RWPE2 (cell line): ENCODE results near the gene MAPK9.

Experiments
- ATAC-seq: fragments of 200-7000 bp; cut with Tn5 transposase; 3 replicates; pipeline ENCODE4 v1.9.1; 2021; ENCODE audit warnings: low read depth
- DNase-seq: peaks from one replicate; pipeline ENCODE4 v3.0.0-alpha.2; 2020; ENCODE audit warnings: low spot score
- H3K27ac ChIP-seq: fragments of 450-650 bp; 2 replicates; pipeline ENCODE4 v1.5.1; 2017; ENCODE audit warnings: mild to moderate bottlenecking; ENCODE audit not compliant: poor library complexity, severe bottlenecking
- H3K27me3 ChIP-seq: fragments of 250-450 bp; sonication (Bioruptor Pico); 2 replicates; pipeline ENCODE4 v1.5.1; 2021; ENCODE audit warnings: mild to moderate bottlenecking, moderate library complexity; ENCODE audit not compliant: insufficient read depth, poor library complexity, severe bottlenecking
- H3K36me3 ChIP-seq: fragments of 250-450 bp; sonication (Bioruptor Pico); 2 replicates; pipeline ENCODE4 v1.5.1; 2020; ENCODE audit warnings: low read depth, mild to moderate bottlenecking, moderate library complexity
- H3K4me1 ChIP-seq: fragments of 250-450 bp; sonication (Bioruptor Pico); 2 replicates; pipeline ENCODE4 v1.5.1; 2021; ENCODE audit warnings: mild to moderate bottlenecking, moderate library complexity; ENCODE audit not compliant: insufficient read depth, poor library complexity, severe bottlenecking
- H3K4me3 ChIP-seq: fragments of 250-450 bp; sonication (Bioruptor Pico); 2 replicates; pipeline ENCODE4 v1.5.1; 2021; ENCODE audit warnings: mild to moderate bottlenecking, moderate library complexity; ENCODE audit not compliant: severe bottlenecking
- H3K9me3 ChIP-seq: fragments of 250-450 bp; sonication (Bioruptor Pico); 2 replicates; pipeline ENCODE4 v1.5.1; 2021; ENCODE audit warnings: mild to moderate bottlenecking, moderate library complexity; ENCODE audit not compliant: severe bottlenecking
- TF ChIP-seq, protein P1 (sequence below): fragments of 450-650 bp; IDR thresholded peaks from one replicate; pipeline ENCODE4 v1.5.1; 2017; ENCODE audit warnings: mild to moderate bottlenecking, moderate library complexity; ENCODE audit not compliant: poor library complexity, severe bottlenecking

The MAPK9 gene

DNA sequence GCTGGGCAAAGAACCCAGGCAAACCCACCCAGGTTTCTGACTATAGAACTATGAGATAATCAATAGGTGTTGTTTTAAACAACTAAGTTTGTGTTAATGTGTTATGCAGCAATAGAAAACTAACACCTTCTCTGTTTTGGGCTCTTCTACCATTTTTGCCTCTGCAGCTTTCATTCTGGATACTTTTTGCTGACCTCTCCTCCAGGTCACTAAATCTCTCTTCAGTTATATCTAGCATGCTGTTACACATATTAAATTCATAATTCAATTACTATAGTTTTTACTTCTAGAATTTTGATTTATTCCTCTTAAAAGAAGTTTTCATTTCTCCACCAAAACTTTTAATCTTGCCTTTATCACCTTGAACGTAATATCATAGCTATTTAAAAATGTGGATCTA is 17.2 kb downstream of the MAPK9 start:
- ATAC-seq (no peak), DNase-seq (no peak)
- Histone ChIP-seq H3K4me3 (no peak overlapping the region), H3K9me3 (peaks cover 7% of the 10 kb centered on the region), H3K27me3 (no peaks in the 10 kb centered on the region), H3K36me3 (peaks cover 57% of the 10 kb centered on the region), H3K27ac (no peak overlapping the region), H3K4me1 (no peaks in the 10 kb centered on the region)
- TF ChIP-seq, protein P1, sequence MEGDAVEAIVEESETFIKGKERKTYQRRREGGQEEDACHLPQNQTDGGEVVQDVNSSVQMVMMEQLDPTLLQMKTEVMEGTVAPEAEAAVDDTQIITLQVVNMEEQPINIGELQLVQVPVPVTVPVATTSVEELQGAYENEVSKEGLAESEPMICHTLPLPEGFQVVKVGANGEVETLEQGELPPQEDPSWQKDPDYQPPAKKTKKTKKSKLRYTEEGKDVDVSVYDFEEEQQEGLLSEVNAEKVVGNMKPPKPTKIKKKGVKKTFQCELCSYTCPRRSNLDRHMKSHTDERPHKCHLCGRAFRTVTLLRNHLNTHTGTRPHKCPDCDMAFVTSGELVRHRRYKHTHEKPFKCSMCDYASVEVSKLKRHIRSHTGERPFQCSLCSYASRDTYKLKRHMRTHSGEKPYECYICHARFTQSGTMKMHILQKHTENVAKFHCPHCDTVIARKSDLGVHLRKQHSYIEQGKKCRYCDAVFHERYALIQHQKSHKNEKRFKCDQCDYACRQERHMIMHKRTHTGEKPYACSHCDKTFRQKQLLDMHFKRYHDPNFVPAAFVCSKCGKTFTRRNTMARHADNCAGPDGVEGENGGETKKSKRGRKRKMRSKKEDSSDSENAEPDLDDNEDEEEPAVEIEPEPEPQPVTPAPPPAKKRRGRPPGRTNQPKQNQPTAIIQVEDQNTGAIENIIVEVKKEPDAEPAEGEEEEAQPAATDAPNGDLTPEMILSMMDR, result no peak

DNA sequence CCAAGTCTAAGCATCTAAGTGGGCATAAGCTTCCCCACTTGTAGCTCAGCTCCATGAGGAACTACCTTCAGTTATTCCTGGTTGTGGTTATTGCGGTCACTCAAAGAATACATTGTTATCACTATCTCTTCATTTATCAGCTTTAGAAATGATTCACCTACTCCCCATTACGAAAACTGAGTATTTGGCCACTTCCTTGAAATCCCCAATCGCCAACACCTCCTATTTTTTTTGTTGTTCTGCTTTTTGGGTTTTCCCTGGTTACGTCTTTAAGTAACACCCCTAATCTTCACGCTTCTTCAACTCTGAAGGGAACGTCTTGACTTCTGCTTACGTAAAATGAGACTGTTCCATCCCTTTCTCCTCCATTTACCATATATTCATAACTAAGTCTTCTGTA is 20.7 kb downstream of the MAPK9 start:
- TF ChIP-seq, protein P1, result no peak
- no peaks in the 10 kb centered on the region for H3K4me1 ChIP-seq
- H3K27me3 ChIP-seq, result no peaks in the 10 kb centered on the region
- no peak overlapping the region for H3K4me3 ChIP-seq
- DNase-seq, result no peak
- H3K27ac ChIP-seq, result no peak overlapping the region
- peaks cover 8% of the 10 kb centered on the region for H3K9me3 ChIP-seq
- H3K36me3 ChIP-seq, result peaks cover 51% of the 10 kb centered on the region
- no peak for ATAC-seq

DNA sequence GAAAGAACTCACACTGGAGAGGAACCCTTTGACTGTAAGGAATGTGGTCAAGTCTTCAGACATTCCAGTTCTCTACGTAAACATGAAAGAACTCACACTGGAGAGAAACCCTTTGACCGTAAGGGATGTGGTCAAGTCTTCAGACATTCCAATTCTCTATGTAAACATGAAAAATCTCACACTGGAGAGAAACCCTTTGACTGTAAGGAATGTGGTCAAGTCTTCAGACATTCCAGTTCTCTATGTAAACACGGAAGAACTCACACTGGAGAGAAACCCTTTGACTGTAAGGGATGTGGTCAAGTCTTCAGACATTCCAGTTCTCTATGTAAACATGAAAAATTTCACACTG is 32.6 kb downstream of the MAPK9 start:
- DNase-seq (no peak), ATAC-seq (no peak)
- Histone ChIP-seq H3K27me3 (no peaks in the 10 kb centered on the region), H3K4me3 (no peak overlapping the region), H3K27ac (no peak overlapping the region), H3K36me3 (peaks cover 68% of the 10 kb centered on the region), H3K9me3 (peaks cover 55% of the 10 kb centered on the region), H3K4me1 (no peaks in the 10 kb centered on the region)
- TF ChIP-seq, protein P1, result no peak

DNA sequence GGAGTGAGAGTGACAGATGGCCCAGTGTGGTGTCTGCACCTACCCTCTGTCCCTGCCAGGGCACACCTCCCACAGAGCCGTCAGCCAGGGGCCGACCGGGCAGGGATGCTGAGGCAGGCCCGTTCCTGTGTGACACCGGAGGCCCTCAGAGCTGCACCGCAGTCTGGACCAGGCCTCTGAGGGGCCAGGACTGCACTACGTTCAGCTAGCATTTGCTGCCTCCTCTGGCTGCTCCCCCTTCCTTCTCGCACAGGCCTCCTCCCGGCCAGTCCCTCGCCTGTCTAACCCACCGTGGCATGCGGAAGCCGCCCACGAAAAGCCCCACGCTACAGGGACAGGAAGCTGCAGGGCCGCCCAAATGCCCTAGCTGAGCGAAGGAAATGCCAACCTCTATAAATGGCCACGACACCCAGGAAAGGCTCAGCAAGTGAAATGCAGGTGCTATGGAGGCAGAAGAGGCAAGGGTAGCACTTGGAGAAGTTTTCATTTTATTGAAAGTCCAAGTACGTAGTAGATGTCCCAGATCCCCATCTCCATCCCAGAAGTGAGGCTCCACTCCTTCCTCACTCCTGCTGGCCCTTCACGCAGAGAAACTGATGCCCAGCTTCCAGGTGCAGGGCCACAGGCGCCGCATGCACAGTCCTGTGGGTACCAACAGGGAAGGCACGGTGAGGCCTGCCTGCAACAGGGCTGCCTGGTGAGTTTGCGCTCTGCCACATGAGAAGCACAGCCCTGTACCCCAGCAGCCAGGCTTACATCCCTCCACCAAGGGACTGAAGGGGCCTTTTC is 38.7 kb downstream of the MAPK9 start:
- TF ChIP-seq, protein P1, result no peak
- Histone ChIP-seq H3K4me1 (no peaks in the 10 kb centered on the region), H3K36me3 (peaks cover 60% of the 10 kb centered on the region), H3K27me3 (no peaks in the 10 kb centered on the region), H3K9me3 (peaks cover 64% of the 10 kb centered on the region), H3K4me3 (no peak overlapping the region), H3K27ac (no peak overlapping the region)
- DNase-seq, result no peak
- no peak for ATAC-seq

- TF ChIP-seq, protein P1, result no peak
- H3K27me3 ChIP-seq, result no peaks in the 10 kb centered on the region
- H3K9me3 ChIP-seq, result peaks cover 51% of the 10 kb centered on the region
Measured at GRCh38 chr5:180251887-180252286, 40.0 kb downstream of the MAPK9 start.

More at GRCh38 chr5:180251887-180252286, 40.0 kb downstream of the MAPK9 start:
- ATAC-seq (no peak), DNase-seq (no peak)
- Histone ChIP-seq H3K4me3 (no peak overlapping the region), H3K27ac (no peak overlapping the region), H3K36me3 (peaks cover 60% of the 10 kb centered on the region), H3K4me1 (no peaks in the 10 kb centered on the region)
